ENCODE data around the gene ANKS1A.

Gene ANKS1A

DNA sequence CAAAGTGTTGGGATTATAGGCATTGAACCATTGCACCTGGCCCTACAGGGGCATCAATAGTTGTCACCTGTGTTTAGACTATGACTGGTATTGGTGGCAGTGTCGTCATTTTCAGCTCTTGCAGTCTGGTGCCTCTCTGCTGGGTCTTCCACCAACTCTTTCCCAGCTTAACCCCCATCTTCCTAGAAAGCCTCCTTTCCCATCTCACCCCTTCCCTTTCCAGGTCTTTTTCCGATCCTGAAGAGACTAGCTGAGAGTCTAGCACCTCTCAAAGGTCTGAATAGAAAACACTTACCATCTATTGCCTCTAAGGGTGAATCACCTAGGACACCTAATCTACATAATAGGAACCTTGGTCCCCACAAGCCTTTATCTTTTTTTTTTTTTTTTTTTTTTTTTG lies 181.1 kb downstream of the ANKS1A start:
- DNase-seq (ENCODE audit: low spot score): no peak

DNA sequence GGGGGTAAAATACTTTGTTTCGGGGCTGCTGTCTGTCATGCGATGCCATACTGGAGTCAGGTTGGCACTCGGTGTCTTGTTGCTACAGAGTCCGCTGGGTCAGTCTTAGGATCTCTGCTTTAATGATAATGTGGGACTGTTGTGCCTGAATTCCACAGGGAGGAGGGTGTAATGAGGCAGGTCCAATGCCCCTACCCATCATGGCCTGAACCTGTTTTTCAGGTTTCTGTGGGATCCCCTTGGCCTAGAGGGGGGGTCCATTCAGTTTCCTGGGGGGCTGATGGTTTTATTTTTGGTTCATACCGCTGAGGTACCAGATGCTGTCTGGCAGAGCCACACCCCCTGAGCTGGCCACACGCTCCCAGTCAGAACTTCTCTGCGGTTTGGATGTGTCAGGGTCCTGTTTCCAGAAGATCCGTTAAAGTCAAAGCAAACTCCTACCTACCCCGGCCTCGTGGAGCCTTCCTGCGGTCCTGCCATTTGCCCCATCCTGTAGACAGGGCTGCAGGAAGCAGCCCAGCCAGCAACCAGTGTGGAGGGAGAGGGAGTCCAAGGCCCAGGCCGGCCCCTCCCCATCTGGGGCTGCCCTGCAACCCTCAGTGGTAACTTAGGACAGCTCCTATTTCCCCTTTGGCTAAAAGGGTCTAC lies 182.4 kb downstream of the ANKS1A start:
- DNase-seq (ENCODE audit: low spot score): no peak

DNA sequence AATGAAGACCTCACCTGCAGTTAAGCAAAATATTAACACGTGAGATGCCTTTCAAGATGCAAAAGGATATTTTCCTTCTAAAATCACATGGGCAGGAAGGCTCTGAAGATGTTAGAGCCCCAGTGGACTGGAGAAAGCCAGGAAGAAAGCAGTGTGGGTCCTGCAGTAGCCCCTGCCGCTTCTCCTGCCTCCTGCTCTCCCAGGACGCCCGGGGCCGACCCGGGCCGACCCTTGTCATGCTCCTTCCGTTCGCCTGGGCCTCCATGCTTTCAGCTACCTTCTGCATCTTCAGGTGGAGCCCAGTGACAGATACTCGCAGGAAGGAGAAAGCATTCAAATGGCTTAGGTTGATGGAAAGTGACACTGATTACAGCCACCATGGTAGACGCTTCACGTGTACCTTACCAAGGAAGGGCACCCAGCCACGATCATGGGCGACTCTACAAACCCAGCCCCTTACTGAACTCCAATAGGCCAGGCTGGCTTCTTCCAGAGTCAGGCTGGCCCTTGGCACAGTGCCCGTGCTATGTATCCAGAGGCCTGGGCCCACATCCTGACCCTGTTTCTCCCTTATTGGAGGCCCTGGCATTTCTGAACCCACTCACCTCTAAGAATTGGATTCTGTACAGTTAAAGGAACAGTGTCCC lies 183.1 kb downstream of the ANKS1A start:
- no peak for DNase-seq (ENCODE audit: low spot score)

DNA sequence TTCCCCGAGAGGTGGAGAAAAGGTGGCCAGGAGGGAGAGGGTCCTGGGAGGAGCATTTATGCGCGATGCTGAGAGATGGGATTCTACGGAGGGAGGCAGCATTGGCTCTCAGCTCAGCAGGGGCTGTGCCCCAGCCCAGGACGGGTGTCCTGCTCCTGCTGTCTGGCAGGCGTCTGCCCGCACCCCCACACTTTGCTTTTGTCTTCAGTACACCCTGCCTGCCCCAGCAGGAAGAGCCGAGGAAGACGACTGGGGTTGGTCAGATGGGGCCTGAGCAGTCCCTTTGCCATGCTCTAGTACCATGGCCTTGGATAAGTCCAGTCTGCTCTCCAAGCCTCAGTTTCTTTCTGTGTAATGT lies 183.6 kb downstream of the ANKS1A start:
- DNase-seq (ENCODE audit: low spot score): no peak

DNA sequence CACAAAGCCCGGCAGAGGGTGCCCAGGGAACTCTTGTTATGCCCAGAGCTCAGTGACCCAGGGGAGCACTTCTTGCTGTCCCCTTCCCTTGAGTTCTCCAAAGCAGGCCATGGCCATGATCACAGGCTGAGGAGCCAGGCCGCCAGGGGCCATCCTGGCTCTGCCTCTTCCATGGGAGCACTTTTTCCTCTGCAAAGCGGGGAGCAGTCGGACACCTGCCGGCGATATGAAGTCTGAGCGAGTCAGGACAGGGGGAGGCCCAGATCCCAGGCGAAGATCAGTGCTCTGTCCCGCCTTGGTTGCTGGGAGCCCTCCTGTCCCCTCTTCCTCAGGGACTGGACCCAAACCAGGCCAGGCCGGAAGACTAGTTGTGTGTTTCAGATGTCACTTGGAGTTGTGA lies 184.2 kb downstream of the ANKS1A start:
- DNase-seq (ENCODE audit: low spot score): no peak

DNA sequence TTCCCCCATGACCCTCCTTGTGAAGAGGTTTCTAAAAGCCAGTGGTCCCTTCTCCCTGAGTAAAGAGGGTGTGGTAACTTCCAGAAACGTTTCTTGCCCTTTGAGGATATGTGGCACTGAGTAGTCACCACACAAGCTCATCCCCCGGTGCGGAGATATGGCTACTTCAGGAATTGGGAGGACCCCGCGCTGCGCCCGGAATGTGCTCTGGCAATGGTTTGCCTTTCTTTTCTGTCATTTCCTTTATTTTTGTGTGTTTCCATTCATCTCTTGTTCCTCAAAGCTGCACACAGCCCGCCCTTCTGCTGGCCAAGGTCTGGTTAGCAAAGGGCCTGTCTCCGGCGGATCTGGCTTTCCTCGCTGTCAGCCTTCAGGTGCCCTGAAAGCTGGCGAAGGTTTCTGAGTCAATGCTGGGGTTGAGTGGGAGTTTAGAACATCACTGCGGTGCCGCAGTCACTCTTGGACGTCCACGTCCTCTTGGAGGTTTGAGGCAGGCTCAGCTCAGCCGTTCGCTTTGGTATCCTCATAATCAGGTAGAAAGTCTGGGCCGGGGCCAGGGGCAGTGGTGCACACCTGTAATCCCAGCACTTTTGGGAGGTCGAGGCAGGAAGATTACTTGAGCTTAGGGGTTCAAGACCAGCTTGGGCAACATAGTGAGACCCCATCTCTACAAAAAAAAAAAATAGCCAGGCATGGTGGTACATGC lies 184.9 kb downstream of the ANKS1A start:
- no peak for DNase-seq (ENCODE audit: low spot score)

DNA sequence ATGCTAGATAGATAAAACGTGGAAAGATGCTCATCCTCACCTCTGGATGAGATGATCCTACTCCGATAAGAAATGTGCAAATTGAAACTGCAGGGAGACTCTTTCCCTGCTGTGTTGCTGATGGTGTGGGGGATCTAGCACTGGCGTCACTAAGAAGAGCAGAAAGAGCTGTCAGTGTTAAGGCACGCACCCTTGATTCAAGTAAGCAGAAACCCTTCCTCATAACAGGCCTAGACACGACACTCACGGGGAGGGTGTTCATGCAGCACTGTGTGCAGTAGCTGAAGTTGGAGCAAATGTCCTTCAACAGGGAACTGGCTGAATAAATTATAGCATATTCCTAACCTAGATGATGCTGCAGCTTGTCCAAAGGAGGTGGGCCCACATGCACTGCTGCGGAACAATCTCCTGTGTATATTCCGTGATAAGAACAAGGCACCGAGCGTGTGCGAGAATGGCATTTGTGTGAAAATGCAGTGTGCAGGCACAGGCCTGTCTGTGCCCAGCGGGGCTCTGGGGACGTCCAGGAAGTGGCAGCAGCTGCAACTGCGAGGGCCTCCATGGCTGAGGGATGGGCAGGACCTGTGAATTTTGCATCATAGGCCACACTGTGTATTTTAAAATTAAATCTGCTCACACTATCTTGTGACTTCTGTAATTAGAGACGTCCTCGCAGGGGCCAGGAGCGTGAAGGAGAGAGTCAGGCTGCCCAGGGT lies 188.1 kb downstream of the ANKS1A start:
- no peak for DNase-seq (ENCODE audit: low spot score)

DNA sequence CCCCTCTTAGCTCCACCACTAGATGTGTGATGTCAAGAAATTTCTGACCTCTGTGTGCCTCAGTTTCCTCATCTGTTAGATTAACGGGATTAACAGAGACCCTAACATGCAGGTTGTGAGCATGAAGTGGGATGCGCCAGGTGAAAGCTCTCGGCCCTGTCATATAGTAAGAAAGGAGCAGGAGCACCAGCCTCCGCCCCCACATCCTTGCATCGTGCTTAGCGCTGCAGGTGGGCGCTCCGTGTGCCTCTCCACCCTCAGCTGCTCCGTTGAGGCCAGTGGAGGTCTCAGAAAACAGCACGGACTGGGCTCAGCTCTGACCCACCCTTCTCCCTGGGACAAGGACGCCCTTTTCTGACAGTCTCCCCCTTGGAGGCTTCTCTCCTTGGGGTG lies 188.7 kb downstream of the ANKS1A start:
- DNase-seq (ENCODE audit: low spot score): no peak

DNA sequence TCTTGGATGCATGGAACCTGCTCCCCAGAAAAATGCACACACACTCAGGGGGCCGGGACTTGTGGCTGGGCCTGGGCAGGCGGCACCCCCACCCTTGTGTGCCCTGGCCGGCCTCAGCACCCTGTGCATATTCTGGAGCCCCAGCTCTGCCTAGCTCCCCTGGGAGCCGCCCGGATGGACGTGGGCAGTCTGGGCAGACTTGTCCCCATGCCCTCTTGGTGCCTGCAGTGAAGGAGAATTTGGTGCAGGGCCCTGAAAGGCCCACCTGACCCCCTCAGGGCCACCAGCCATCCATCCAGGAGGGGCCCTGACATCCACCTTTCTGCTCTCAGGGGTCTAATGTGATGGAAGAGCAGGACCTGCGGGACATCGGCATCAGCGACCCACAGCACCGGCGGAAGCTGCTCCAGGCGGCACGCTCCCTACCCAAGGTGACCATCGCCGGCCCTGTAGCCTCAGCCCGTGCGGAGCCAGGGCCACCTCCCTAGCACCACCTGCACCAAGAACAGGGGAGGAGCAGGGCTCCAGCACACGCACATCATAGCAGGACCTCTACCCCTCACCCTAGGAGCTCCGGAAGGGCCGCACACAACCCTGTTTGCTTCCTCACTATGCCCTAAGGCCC lies 189.3 kb downstream of the ANKS1A start:
- no peak for DNase-seq (ENCODE audit: low spot score)

DNA sequence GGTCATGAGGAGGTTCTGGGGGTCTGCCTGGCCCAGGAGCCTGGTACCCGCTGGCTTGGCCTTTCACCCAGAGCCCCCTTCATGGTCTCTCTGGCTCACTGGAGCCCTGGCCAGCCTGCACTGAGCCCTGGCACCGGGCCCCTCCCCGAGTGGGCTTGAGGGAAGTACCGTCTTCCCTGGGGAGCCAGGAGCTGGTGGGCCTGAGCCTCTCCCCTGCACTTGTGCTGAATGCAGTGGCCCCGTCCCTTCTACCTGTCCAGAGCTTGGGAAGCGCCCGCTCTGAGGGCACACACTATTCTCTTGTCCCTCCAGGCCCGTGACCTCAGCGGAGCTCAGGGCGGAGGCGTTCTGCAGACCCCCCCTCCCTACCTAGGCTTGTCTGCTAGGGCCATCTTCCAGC lies 189.8 kb downstream of the ANKS1A start:
- no peak for DNase-seq (ENCODE audit: low spot score)

DNA sequence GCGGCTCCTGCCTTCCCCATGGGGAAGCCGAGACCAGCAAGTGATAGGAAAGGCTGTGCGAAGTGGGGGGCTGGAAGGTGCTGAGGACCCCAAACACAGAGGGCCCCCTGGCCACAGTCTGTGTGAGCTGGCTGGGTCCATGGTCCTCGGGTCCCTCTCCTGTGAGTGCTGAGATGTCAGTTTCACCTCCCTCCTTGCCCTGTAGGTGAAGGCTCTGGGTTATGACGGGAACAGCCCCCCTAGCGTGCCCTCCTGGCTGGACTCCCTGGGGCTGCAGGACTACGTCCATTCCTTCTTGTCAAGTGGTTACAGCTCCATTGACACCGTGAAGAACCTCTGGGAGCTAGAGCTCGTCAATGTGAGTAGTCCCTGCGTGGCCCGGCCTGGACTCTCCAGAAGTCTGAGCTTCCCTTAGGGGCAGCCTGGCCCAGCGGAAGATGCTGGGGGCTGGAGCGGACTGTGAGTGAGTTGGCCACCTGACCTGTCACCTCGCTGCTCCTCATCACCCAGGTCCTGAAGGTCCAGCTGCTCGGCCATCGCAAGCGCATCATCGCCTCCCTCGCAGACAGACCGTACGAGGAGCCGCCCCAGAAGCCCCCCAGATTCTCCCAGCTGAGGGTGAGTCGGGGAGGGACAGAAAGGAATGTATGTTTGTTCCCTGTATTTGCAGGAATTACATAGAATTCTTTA lies 190.4 kb downstream of the ANKS1A start:
- DNase-seq (ENCODE audit: low spot score): no peak

DNA sequence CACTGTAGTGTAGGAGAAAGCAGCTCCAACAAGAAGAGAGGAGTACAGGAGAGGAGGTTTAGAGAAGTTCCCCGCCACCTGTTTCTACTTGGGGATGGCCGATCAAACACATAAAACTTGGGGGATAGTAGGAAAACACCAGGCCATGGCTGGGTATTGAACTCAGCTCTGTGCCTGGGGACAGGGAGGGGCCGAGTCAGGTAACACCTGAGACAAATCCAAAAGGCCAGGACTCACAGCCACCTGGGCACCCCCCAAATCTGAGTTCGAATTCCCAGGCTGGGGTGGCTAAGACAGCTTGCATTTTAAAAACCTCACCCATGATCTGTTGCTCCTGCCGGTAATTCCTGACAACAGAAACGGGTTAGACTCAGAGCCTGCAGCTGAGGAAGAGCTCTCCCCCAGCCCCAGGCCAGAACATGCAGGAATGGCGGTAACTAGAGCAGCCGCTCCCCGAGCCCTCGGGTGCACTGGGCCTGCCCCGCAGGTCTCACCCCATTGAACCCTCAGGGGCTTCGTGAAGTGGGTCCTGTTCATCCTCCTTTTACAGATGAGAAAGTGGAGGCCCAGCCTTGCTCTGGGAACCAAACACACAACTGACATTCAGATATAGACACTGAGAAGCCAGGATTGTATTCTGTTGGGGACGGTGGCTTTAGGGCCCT lies 191.1 kb downstream of the ANKS1A start:
- DNase-seq (ENCODE audit: low spot score): no peak

DNA sequence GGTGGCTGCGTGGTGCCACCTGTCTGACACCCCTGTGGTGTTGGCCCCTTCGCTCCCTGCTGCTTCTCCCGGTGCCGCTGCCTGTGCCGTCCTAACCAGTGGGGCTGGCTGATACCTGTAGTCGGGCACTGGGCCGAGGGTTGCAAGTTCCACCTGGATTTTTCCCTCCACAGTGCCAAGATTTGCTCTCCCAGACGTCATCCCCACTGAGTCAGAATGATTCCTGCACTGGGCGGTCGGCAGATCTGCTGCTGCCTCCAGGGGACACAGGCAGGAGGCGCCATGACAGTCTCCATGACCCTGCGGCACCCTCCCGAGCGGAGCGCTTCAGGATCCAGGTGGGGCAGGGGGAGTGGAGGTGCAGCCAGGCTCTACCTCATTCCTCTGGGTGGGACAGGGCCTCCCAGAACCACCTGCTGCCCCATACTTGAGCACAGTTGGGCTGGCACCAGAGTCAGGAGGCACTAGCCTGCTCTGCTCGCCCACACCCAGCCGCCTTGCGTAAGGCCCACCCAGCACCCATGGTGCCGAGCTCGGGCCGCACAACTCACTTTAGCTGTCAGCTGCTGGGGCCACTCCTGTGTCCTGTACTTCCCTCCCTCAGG lies 191.9 kb downstream of the ANKS1A start:
- DNase-seq (ENCODE audit: low spot score): no peak

DNA sequence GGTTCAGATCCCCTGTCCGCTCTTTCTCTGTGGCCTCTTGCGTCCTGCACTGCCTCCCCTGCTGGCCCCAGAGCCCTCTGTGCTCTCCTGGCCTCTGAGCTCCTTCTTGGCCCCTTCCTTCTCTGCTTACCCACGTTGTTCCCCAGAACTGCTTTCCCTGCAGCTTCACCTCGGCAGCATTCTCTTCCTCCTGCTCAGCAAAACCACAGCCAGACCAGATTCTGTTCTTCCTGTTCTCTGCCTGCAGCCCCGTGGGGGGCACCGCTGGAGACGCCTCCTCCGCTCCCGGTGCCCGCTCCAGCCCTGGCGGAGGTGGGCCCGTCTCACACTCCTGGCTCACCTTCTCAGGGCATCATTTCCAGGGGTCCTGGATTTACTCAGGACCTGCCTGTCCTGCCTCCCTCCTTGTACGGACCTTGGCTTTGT lies 192.4 kb downstream of the ANKS1A start:
- DNase-seq (ENCODE audit: low spot score): no peak

DNA sequence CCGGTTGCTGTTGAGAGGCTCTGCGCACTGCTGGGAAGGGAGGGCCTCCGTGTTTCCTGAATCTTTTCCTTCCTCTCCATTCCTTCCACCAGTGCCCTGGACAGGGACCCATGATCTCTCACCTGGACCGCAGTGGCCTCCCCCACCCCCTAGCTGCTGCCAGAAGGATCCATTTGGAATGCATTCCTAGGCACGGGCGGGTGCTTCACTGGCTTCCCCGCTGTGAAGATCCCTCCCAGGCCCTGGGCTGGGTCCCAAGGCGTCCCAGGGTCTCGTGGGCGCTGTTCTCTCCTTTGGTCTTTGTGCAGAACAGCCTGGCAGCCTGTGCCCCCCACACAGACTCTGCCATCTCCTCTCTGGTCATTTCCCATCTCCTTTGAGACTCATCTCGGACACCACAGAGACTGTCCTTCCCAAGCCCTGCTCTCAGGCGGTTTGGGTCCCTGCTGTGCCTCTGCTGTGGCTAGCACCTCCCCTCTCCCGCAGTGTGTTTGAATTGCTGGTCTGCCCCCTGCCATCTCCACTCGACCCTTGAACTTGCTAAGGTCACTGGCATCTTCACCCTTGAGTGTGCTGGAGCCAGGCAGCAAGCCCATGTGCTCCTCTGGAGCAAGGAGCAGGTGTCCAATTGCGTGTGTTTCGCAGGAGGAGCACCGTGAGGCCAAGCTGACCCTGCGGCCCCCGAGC lies 193.1 kb downstream of the ANKS1A start:
- no peak for DNase-seq (ENCODE audit: low spot score)

DNA sequence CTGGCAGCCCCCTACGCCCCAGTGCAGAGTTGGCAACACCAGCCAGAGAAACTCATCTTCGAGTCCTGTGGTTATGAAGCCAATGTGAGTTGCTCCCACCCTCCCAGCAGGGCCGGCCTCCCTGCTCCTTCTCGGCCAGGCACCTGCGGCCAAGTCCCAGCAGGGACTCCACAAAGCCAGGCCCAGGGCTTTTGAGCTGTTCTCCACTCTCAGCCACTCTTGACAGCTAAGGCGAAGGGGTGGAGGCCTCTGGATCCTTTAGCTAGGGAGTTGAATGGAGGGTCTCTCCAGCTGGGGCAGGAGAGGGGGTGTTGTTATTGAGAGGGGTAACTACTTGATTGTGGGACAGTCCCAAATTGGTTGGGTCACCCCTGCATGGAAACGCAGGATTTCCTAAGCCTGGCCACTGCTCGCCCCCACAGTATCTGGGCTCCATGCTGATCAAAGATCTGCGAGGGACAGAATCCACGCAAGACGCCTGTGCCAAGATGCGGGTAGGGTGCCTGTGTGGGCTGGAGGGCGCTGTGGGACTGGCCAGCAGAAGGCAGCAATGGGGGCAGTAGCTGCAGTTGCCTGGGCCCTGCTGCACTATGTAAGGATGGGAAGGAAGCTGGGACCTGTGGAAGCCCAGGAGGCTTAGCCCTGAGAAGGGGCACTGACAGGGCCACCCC lies 193.8 kb downstream of the ANKS1A start:
- DNase-seq (ENCODE audit: low spot score): no peak

DNA sequence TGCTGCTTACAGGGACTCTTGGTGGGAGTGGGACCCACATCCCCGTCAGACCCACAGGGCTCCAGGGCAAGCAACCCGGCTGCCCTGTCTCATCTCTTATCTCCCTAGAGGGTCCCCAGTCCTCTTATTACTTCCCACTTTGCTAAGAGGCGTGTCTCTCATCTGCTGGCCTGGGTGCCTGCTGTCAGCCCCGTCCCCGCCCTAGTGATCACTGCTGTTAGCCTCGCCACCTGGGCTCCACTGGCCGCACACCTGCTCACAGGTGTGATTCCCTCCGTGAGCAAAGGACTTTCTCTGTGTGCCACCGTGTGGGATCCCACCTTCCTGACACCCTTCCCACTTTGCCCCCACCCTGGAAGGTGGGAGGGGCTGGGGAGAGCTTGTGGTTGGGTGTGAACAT lies 194.5 kb downstream of the ANKS1A start:
- no peak for DNase-seq (ENCODE audit: low spot score)

DNA sequence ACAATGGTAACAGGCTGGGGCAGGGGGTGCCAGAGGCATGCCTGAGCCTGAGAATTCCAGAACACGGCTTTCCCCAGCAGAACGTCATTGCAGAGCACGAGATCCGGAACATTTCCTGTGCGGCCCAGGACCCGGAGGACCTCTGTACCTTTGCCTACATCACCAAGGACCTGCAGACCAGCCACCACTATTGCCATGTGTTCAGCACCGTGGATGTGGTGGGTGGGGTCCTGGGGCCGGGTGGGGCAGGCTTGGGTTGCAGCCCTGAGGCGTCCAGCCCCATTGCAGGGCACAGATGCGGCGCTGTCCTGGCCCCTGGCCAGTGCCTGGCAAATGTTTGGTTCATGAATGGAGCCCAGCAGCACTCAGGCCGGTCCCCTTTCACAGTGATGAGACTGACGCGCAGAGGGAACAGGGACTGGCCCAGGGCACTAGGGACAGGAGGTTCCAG lies 195.0 kb downstream of the ANKS1A start:
- DNase-seq (ENCODE audit: low spot score): no peak

DNA sequence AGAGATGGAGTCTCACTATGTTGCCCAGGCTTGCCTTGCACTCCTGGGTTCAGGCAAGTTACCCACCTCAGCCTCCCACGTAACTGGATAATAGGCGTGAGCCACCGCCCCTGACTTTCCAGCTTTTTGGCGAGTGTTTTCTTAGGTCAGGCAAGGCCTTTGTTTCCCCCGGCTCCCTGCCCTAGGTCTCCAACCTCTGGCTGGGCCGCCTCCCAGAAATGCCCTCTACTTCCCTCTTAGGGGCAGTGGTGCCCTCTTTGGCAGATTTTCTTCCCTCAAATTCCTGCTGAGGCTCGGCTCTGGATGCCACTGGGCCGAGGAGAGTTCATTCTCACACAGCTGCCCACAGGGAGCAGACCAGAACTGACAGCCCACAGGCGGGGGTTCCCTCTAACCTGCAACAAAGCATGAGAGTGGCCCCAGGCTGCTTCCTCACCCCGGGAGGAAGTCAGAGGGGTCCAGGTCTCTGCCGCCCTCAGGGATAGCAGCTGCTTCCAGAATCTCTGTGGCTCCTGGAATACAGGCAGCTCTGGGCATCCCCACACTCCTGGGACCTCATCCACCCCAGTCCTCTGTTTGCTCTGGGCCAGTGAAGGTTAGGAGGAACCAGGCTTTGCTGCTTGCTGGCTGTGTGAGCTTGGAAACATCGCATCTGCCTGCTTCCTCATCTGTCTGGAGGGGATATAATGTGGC lies 195.6 kb downstream of the ANKS1A start:
- DNase-seq (ENCODE audit: low spot score): no peak
